GM10266 (cell line): ENCODE measurements around the gene GREM2.

Source experiments
- DNase-seq: peaks from one replicate; pipeline ENCODE4 v3.0.0; 2012; ENCODE audit errors: extremely low spot score
- CTCF ChIP-seq: IDR thresholded peaks from 2 replicates; pipeline ENCODE4 v1.5.1; 2012; ENCODE audit warnings: mild to moderate bottlenecking, low read depth; ENCODE audit not compliant: control insufficient read depth, insufficient read depth; ENCODE audit errors: missing control alignments

GREM2 gene

GRCh38 chr1:240503558-240503957, 108.4 kb downstream of the GREM2 start:
- TF ChIP-seq CTCF = no peak

GRCh38 chr1:240503036-240503435, 108.9 kb downstream of the GREM2 start:
- TF ChIP-seq CTCF = no peak
- no peak for DNase-seq

More at GRCh38 chr1:240503558-240503957, 108.4 kb downstream of the GREM2 start:
- DNase-seq = no peak

GRCh38 chr1:240501115-240501514, 110.8 kb downstream of the GREM2 start:
- TF ChIP-seq CTCF = no peak
- DNase-seq = no peak

GRCh38 chr1:240500647-240501046, 111.3 kb downstream of the GREM2 start:
- no peak for DNase-seq
- TF ChIP-seq CTCF = no peak

GRCh38 chr1:240499012-240499411, 112.9 kb downstream of the GREM2 start:
- no peak for TF ChIP-seq CTCF
- no peak for DNase-seq

- no peak for TF ChIP-seq CTCF
- no peak for DNase-seq
Observed at GRCh38 chr1:240498335-240498734, 113.6 kb downstream of the GREM2 start.

GRCh38 chr1:240497908-240498307, 114.0 kb downstream of the GREM2 start:
- no peak for DNase-seq
- no peak for TF ChIP-seq CTCF
